RCC 7860 (cell line): ENCODE results near the gene DIP2A.
"Not testable (repeated sequence)": the region's sequence is repeated elsewhere in the genome, so short reads cannot be mapped to it uniquely, and the experiment has no call there.

Source experiments
- DNase-seq: peaks from one replicate; pipeline ENCODE4 v3.0.0-alpha.2; 2015; ENCODE audit warnings: low spot score
- FAIRE-seq: peaks from 2 replicates; lab custom pipeline; 2012; peaks lifted over from hg19 to GRCh38; lab: Jason Lieb, UNC

DIP2A gene

GRCh38 chr21:46569081-46569480 is 110.4 kb downstream of the DIP2A start:
- DNase-seq (no peak), FAIRE-seq (no peak)

- FAIRE-seq, result no peak
- DNase-seq, result no peak
Measured at GRCh38 chr21:46570119-46570518, 111.4 kb downstream of the DIP2A start.

- DNase-seq (no peak), FAIRE-seq (no peak)
Measured at GRCh38 chr21:46570631-46571030, 111.9 kb downstream of the DIP2A start.

- FAIRE-seq (no peak), DNase-seq (no peak)
Measured at GRCh38 chr21:46572850-46573249, 114.2 kb downstream of the DIP2A start.

- DNase-seq, FAIRE-seq: not testable (repeated sequence)
Measured at GRCh38 chr21:46577786-46578185, 119.1 kb downstream of the DIP2A start.

GRCh38 chr21:46579394-46579793 is 120.7 kb downstream of the DIP2A start:
- not testable (repeated sequence) for DNase-seq, FAIRE-seq

- no peak for DNase-seq
- FAIRE-seq, result no peak
Measured at GRCh38 chr21:46581780-46582307, 123.2 kb downstream of the DIP2A start.

GRCh38 chr21:46585191-46585953 is 126.7 kb downstream of the DIP2A start:
- no peak for FAIRE-seq
- DNase-seq, result no peak

- DNase-seq, result no peak
- FAIRE-seq, result no peak
Measured at GRCh38 chr21:46594276-46594675, 135.6 kb downstream of the DIP2A start.

GRCh38 chr21:46596201-46596600 is 137.5 kb downstream of the DIP2A start:
- DNase-seq, result no peak
- FAIRE-seq, result no peak

- DNase-seq, result no peak
- no peak for FAIRE-seq
Measured at GRCh38 chr21:46597031-46597430, 138.3 kb downstream of the DIP2A start.

GRCh38 chr21:46597896-46598343 is 139.2 kb downstream of the DIP2A start:
- DNase-seq (no peak), FAIRE-seq (no peak)

- no peak for FAIRE-seq
- DNase-seq, result peak; percentile 55
Measured at GRCh38 chr21:46598581-46599572, 140.2 kb downstream of the DIP2A start.

GRCh38 chr21:46600305-46600704 is 141.6 kb downstream of the DIP2A start:
- DNase-seq, result no peak
- no peak for FAIRE-seq

GRCh38 chr21:46600978-46601377 is 142.3 kb downstream of the DIP2A start:
- FAIRE-seq, result no peak
- DNase-seq, result no peak

- DNase-seq (no peak), FAIRE-seq (no peak)
Measured at GRCh38 chr21:46603228-46603627, 144.5 kb downstream of the DIP2A start.

GRCh38 chr21:46604329-46604974 is 145.8 kb downstream of the DIP2A start:
- DNase-seq (no peak), FAIRE-seq (no peak)

GRCh38 chr21:46604975-46605766 is 146.5 kb downstream of the DIP2A start, which contains the start of gene S100B:
TSS of gene S100B (minus strand) at chr21:46605082. CDS start at chr21:46602415, 2,667 bp downstream.
- DNase-seq, result no peak
- no peak for FAIRE-seq

- FAIRE-seq (no peak), DNase-seq (no peak)
Measured at GRCh38 chr21:46605767-46606426, 147.2 kb downstream of the DIP2A start.
